Measurements from ENCODE around the gene EPHA3. TPM values are rescaled to one million over a fixed set of nuclear protein-coding genes. Genes with fewer than 3 reads are reported as not detected.

The EPHA3 gene
- total and polyA plus RNA-seq, 2 donors (not counting 1 experiment from before 2014, with no cell fraction given): 0.23 to 0.99 TPM

- H3K27me3 ChIP-seq (ENCODE audit: control insufficient read depth, insufficient read depth, low read length): no peaks in the 10 kb centered on the region
- no peak overlapping the region for H3K4me2 ChIP-seq (ENCODE audit: extremely low read depth, insufficient read depth, low read length)
- H3K4me3 ChIP-seq (replicated peaks in 1 of 4; ENCODE audit: control extremely low read depth in 1 of 4, insufficient read depth in 1 of 4, low read depth in 3 of 4, low read length in 4 of 4): no peak overlapping the region
- H4K20me1 ChIP-seq (ENCODE audit: control insufficient read depth, extremely low read depth, insufficient read depth, low read length): no peaks in the 10 kb centered on the region
- no peak overlapping the region for H3K9ac ChIP-seq (ENCODE audit: insufficient read depth, low read length)
- no peak overlapping the region for H2AFZ ChIP-seq (ENCODE audit: low read length)
- H3K79me2 ChIP-seq (ENCODE audit: control insufficient read depth, insufficient read depth, low read length): no peaks in the 10 kb centered on the region
- no peaks in the 10 kb centered on the region for H3K36me3 ChIP-seq (ENCODE audit: control insufficient read depth, insufficient read depth, low read length)
- DNase-seq (ENCODE audit: low read depth in 2 of 2): no peak
- TF ChIP-seq EZH2 (IDR thresholded peaks at IDR 0.05; ENCODE audit: low read length, missing control alignments): no peak
- no peak for TF ChIP-seq CTCF (conservative IDR thresholded peaks at IDR 0.05 in 1 of 2, IDR thresholded peaks at IDR 0.05 in 1 of 2; ENCODE audit: low read depth in 1 of 2, low read length in 2 of 2)
- no peaks in the 10 kb centered on the region for H3K9me3 ChIP-seq (ENCODE audit: control insufficient read depth, insufficient read depth, low read depth, low read length)
- H3K27ac ChIP-seq (ENCODE audit: insufficient read depth, low read length): no peak overlapping the region
- H3K4me1 ChIP-seq (ENCODE audit: control insufficient read depth, extremely low read depth, insufficient read depth, low read length): no peaks in the 10 kb centered on the region
Measured at GRCh38 chr3:89144080-89144479, 36.7 kb downstream of the EPHA3 start.

DNA sequence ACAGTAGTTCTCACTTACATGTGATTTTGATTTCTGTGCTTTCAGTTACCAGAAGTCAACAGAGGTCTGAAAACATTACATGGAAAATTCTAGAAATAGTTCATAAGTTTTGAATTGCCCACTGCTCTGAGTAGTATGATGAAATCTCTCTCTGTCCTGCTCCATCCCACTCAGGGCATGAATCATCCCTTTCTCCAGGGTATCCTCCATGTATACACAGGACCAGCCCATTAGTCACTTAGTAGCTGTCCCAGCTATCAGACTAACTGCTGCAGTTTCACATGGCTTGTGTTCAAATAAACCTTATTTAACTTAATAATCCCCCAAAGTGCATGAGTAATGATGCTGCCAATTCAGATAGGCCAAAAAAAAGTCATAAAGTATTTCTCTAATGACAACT is 38.6 kb downstream of the EPHA3 start:
- no peak overlapping the region for H3K4me2 ChIP-seq (ENCODE audit: extremely low read depth, insufficient read depth, low read length)
- TF ChIP-seq EZH2 (IDR thresholded peaks at IDR 0.05; ENCODE audit: low read length, missing control alignments): no peak
- no peak for TF ChIP-seq CTCF (conservative IDR thresholded peaks at IDR 0.05 in 1 of 2, IDR thresholded peaks at IDR 0.05 in 1 of 2; ENCODE audit: low read depth in 1 of 2, low read length in 2 of 2)
- peak; percentile 92 to 95 for DNase-seq (ENCODE audit: low read depth in 2 of 2)

GRCh38 chr3:89154416-89154815 is 47.0 kb downstream of the EPHA3 start:
- H3K27ac ChIP-seq (ENCODE audit: insufficient read depth, low read length): no peak overlapping the region
- no peaks in the 10 kb centered on the region for H3K9me3 ChIP-seq (ENCODE audit: control insufficient read depth, insufficient read depth, low read depth, low read length)
- H3K4me3 ChIP-seq (replicated peaks in 1 of 4; ENCODE audit: control extremely low read depth in 1 of 4, insufficient read depth in 1 of 4, low read depth in 3 of 4, low read length in 4 of 4): no peak overlapping the region
- no peaks in the 10 kb centered on the region for H4K20me1 ChIP-seq (ENCODE audit: control insufficient read depth, extremely low read depth, insufficient read depth, low read length)
- H3K36me3 ChIP-seq (ENCODE audit: control insufficient read depth, insufficient read depth, low read length): no peaks in the 10 kb centered on the region
- H3K4me1 ChIP-seq (ENCODE audit: control insufficient read depth, extremely low read depth, insufficient read depth, low read length): no peaks in the 10 kb centered on the region
- no peaks in the 10 kb centered on the region for H3K79me2 ChIP-seq (ENCODE audit: control insufficient read depth, insufficient read depth, low read length)
- DNase-seq (ENCODE audit: low read depth in 2 of 2): no peak
- no peaks in the 10 kb centered on the region for H3K27me3 ChIP-seq (ENCODE audit: control insufficient read depth, insufficient read depth, low read length)
- H3K9ac ChIP-seq (ENCODE audit: insufficient read depth, low read length): no peak overlapping the region
- no peak for TF ChIP-seq EZH2 (IDR thresholded peaks at IDR 0.05; ENCODE audit: low read length, missing control alignments)
- no peak for TF ChIP-seq CTCF (conservative IDR thresholded peaks at IDR 0.05 in 1 of 2, IDR thresholded peaks at IDR 0.05 in 1 of 2; ENCODE audit: low read depth in 1 of 2, low read length in 2 of 2)
- H3K4me2 ChIP-seq (ENCODE audit: extremely low read depth, insufficient read depth, low read length): no peak overlapping the region
- H2AFZ ChIP-seq (ENCODE audit: low read length): no peak overlapping the region

More for the DNA sequence above, 38.6 kb downstream of the EPHA3 start:
- Histone ChIP-seq H2AFZ (ENCODE audit: low read length) (no peak overlapping the region), H3K9ac (ENCODE audit: insufficient read depth, low read length) (no peak overlapping the region), H3K27ac (ENCODE audit: insufficient read depth, low read length) (no peak overlapping the region), H4K20me1 (ENCODE audit: control insufficient read depth, extremely low read depth, insufficient read depth, low read length) (no peaks in the 10 kb centered on the region), H3K9me3 (ENCODE audit: control insufficient read depth, insufficient read depth, low read depth, low read length) (no peaks in the 10 kb centered on the region), H3K79me2 (ENCODE audit: control insufficient read depth, insufficient read depth, low read length) (no peaks in the 10 kb centered on the region), H3K27me3 (ENCODE audit: control insufficient read depth, insufficient read depth, low read length) (no peaks in the 10 kb centered on the region), H3K4me1 (ENCODE audit: control insufficient read depth, extremely low read depth, insufficient read depth, low read length) (no peaks in the 10 kb centered on the region), H3K4me3 (replicated peaks in 1 of 4; ENCODE audit: control extremely low read depth in 1 of 4, insufficient read depth in 1 of 4, low read depth in 3 of 4, low read length in 4 of 4) (no peak overlapping the region), H3K36me3 (ENCODE audit: control insufficient read depth, insufficient read depth, low read length) (no peaks in the 10 kb centered on the region)

Data from fibroblast of lung (primary cell).